AG09309 (cell line): ENCODE results near the gene MIEF1.

ENCODE experiments used
- DNase-seq: peaks from one replicate; pipeline ENCODE4 v3.0.0-alpha.2; 2010; ENCODE audit warnings: low read depth
- H3K4me3 ChIP-seq: 2 replicates; pipeline ENCODE4 v1.5.1; 2011; ENCODE audit warnings: mild to moderate bottlenecking, low read depth, low read length, moderate library complexity; ENCODE audit not compliant: control insufficient read depth
- TF ChIP-seq, protein P1 (sequence below): IDR thresholded peaks from 2 replicates; pipeline ENCODE4 v1.5.1; 2011; ENCODE audit warnings: mild to moderate bottlenecking, low read depth, low read length, inconsistent platforms; ENCODE audit not compliant: insufficient read depth, control insufficient read depth; ENCODE audit errors: missing control alignments

The MIEF1 gene

DNA sequence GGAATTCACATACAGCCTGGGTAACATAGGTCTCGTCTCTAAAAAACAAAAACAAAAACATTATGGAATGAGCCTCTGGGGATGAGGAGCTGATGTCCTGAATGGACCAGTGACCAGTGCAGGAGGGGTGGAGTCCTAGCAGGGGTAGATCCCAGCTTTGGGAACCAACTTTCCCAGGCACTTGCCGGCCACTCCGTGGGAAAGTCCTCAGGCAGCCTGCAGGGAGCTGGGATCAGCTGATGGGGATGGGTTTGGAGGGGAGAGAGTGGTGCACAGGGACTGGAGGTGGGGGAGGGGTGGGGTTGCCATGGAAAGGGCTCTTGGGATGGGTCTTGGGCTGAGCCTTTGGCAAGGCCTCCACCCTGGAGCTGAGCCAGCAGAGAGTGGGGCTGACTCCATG, 26.2 kb upstream of the MIEF1 start:
- H3K4me3 ChIP-seq: no peak overlapping the region
- DNase-seq: no peak
- TF ChIP-seq, protein P1, sequence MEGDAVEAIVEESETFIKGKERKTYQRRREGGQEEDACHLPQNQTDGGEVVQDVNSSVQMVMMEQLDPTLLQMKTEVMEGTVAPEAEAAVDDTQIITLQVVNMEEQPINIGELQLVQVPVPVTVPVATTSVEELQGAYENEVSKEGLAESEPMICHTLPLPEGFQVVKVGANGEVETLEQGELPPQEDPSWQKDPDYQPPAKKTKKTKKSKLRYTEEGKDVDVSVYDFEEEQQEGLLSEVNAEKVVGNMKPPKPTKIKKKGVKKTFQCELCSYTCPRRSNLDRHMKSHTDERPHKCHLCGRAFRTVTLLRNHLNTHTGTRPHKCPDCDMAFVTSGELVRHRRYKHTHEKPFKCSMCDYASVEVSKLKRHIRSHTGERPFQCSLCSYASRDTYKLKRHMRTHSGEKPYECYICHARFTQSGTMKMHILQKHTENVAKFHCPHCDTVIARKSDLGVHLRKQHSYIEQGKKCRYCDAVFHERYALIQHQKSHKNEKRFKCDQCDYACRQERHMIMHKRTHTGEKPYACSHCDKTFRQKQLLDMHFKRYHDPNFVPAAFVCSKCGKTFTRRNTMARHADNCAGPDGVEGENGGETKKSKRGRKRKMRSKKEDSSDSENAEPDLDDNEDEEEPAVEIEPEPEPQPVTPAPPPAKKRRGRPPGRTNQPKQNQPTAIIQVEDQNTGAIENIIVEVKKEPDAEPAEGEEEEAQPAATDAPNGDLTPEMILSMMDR: no peak

DNA sequence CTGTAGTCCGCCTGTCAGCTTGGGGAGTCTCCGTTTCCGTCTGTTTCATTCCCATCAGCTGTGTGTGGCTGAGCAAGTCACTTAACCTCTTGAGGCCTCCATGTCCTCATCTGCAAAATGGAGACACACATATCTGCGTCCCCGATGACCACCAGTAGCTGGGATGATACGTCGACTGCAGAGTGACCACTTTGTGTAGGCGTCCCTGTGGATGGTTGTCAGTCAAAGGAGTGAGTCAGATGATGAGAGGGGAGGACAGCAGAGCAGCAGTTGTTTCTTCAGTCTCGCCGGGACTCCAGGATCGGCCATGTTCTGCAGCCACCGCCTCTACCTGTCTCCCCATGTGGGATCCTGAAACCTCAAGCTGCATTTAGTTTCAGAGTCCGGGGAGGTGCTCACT, 25.4 kb upstream of the MIEF1 start:
- H3K4me3 ChIP-seq: no peak overlapping the region
- no peak for DNase-seq
- TF ChIP-seq, protein P1: no peak

DNA sequence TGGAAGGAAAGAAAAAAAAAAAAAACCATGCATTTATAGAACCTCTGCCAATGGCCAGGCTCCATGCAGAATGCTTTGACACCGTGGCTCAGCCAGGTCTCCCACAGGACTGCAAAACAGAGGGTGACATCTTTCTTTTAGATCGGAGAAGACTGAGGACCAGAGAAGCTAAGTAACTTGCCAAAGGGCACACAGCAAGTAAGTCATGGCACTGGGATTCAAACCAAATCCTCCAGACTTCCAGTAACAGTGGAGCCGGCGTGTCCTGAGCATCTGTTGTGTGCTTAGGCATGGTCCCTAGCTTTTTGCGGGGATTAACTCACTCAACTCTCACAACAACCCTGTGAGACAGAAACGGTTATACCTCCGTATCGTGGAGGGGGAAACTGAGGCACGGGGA, 24.5 kb upstream of the MIEF1 start:
- H3K4me3 ChIP-seq: no peak overlapping the region
- TF ChIP-seq, protein P1: no peak
- no peak for DNase-seq

DNA sequence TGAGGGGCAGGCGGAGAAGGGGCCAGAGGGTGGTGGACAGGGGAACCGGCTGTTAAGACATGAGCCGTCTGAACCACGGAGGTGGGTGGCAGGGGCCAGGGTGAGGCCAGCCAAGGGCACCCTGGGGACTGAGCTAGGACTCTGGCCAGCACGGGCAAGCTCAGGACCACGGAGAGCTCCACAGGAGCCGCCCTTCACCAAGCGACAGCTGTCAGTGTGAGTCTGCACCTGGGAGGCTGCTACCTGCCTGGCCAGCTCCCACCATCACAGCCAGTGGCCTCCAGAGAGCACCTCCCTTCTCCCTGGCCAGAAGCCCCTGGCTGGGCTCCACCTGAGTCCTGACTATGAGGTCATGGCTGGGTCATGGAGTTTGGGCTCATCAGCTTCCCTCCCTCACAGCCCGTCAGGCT, 23.6 kb upstream of the MIEF1 start:
- DNase-seq: no peak
- TF ChIP-seq, protein P1: no peak
- H3K4me3 ChIP-seq: no peak overlapping the region

DNA sequence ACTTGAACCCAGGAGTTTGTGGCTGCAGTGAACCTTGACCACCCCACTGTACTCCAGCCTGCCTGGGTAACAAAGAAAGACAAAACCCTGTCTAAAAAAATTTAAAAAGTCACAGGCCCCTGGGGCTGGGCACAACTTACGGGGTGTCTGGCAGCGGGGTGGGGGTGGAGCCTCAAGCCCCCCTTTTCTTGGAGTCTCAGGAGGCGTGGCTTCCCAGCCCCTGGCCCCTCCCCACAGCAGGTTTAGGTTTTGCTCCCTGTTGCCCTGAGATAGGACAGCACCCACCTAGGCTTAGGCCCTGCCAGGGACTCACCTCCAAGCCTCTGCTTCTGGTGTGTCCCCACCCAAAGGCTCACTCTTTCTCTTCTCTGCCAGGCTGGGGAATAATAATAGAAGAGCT, 22.8 kb upstream of the MIEF1 start:
- TF ChIP-seq, protein P1: no peak
- H3K4me3 ChIP-seq: no peak overlapping the region
- no peak for DNase-seq

DNA sequence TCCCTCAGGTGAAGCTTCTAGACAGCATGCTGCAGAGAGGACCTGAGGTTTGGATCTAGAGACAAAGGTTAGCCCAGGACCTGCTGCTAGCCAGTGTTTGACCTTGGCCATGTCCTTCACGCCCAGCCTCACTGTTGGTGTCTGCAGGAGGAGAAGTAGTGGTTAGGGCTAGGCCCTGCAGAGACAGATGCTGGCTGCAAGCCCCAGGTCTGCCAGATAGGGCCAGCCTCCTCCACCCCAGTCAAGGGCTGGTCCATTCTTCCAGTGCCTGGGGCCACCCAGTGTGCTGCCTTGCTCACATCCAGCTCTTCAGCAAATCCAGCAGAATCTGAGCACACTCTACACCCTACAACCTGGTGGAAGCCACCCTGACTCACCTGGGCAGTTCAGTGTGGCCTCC, 21.5 kb upstream of the MIEF1 start:
- TF ChIP-seq, protein P1: no peak
- no peak overlapping the region for H3K4me3 ChIP-seq
- DNase-seq: no peak

DNA sequence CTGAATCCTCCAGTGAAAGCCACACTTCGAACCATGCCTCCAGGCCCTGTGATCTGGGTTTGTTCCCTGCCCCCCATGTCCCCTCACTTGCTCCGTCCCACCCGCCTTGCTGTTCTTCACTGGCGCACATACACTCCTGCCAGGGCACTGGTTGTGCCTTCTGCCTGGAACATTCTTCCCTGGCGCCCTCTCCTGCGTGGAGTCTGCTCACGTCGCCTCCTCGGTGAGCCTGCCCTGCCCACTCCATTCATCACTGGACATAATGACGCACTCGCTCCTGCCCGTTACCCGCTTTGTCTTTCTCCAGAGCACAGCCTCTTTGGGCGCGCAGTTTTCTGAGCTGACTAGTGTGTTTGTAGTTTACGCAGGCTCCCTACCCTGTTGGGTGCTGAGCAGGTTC, 21.0 kb upstream of the MIEF1 start:
- DNase-seq: no peak
- TF ChIP-seq, protein P1: no peak
- H3K4me3 ChIP-seq: no peak overlapping the region
